GM23248 (cell line): Measurements from ENCODE around the gene RAD21L1. TPM values are rescaled to one million over a fixed set of nuclear protein-coding genes. Genes with fewer than 3 reads are reported as not detected.
A peak's percentile ranks its signal among the peaks of the same experiment; 100 is the strongest.

Experiments used
- DNase-seq: peaks from one replicate; pipeline ENCODE4 v3.0.0-alpha.2; 2015
- H2AFZ ChIP-seq: fragments of 200-600 bp; sonication (generic); 2 replicates; pipeline ENCODE4 v1.6.1; 2016; ENCODE audit warnings: antibody characterized with exemption
- H3F3A ChIP-seq: fragments of 200-600 bp; sonication (generic); 2 replicates; pipeline ENCODE4 v1.6.1; 2016; ENCODE audit warnings: mild to moderate bottlenecking, antibody characterized with exemption, mixed run types; ENCODE audit not compliant: insufficient read depth
- H3K27ac ChIP-seq: fragments of 200-600 bp; sonication (generic); 2 replicates; pipeline ENCODE4 v1.5.1; 2016; ENCODE audit warnings: mild to moderate bottlenecking
- H3K27me3 ChIP-seq: fragments of 200-600 bp; sonication (generic); replicated peaks from 2 replicates; pipeline ENCODE4 v1.6.1; 2016; ENCODE audit warnings: mild to moderate bottlenecking; ENCODE audit not compliant: insufficient read depth
- H3K36me3 ChIP-seq: fragments of 200-600 bp; sonication (generic); 2 replicates; pipeline ENCODE4 v1.6.1; 2016; ENCODE audit warnings: low read depth, mild to moderate bottlenecking
- H3K4me1 ChIP-seq: fragments of 200-600 bp; sonication (generic); 2 replicates; pipeline ENCODE4 v1.6.1; 2016; ENCODE audit warnings: mild to moderate bottlenecking; ENCODE audit not compliant: insufficient read depth
- H3K4me2 ChIP-seq: fragments of 200-600 bp; sonication (generic); one replicate; pipeline ENCODE4 v1.6.1; 2016; ENCODE audit warnings: mild to moderate bottlenecking; ENCODE audit not compliant: unreplicated experiment
- H3K4me3 ChIP-seq: fragments of 200-600 bp; sonication (generic); 2 replicates; pipeline ENCODE4 v1.5.1; 2016; ENCODE audit warnings: mild to moderate bottlenecking
- H3K79me2 ChIP-seq: fragments of 200-600 bp; sonication (generic); 2 replicates; pipeline ENCODE4 v1.6.1; 2016; ENCODE audit warnings: mild to moderate bottlenecking; ENCODE audit not compliant: insufficient read depth
- H3K9ac ChIP-seq: fragments of 200-600 bp; sonication (generic); 2 replicates; pipeline ENCODE4 v1.6.1; 2016; ENCODE audit warnings: mild to moderate bottlenecking
- H3K9me2 ChIP-seq: fragments of 200-600 bp; sonication (generic); 2 replicates; pipeline ENCODE4 v1.6.1; 2016; ENCODE audit warnings: mixed run types, mild to moderate bottlenecking, moderate library complexity; ENCODE audit not compliant: insufficient read depth
- H3K9me3 ChIP-seq: fragments of 200-600 bp; sonication (generic); one replicate; pipeline ENCODE4 v1.6.1; 2017; ENCODE audit warnings: low read depth
- H4K20me1 ChIP-seq: fragments of 200-600 bp; sonication (generic); 2 replicates; pipeline ENCODE4 v1.6.0; 2016; ENCODE audit not compliant: insufficient read depth
- EZH2 ChIP-seq: fragments of 200-600 bp; sonication (generic); IDR thresholded peaks from 2 replicates; pipeline ENCODE4 v1.6.1; 2018; ENCODE audit warnings: antibody characterized with exemption, mild to moderate bottlenecking; ENCODE audit not compliant: insufficient read depth, poor library complexity, severe bottlenecking
- EZH2phosphoT487 ChIP-seq: fragments of 200-600 bp; sonication (generic); IDR thresholded peaks from 2 replicates; pipeline ENCODE4 v1.6.1; 2018; ENCODE audit warnings: antibody characterized with exemption, moderate library complexity, mild to moderate bottlenecking, low read depth; ENCODE audit not compliant: insufficient read depth
- WGBS, 2 experiments: methylation state at CpG; one replicate each; pipeline ENCODE4 v1.1.6; 2015 to 2017; ENCODE audit warnings: low lambda C conversion rate in 2 of 2, low coverage in 1 of 2; ENCODE audit errors: missing lambda C conversion rate in 2 of 2; 5-methylcytosine and 5-hydroxymethylcytosine counted together
- in situ Hi-C: fragments of 300-500 bp; cut with MboI; formaldehyde crosslinking; loops from 2 replicates; pipeline ENCODE4 v1.15.0; 2020
- polyA plus RNA-seq: library from polyadenylated mRNA; unstranded; fragments of >200 nt; fragmentation: Nextera tagmentation; extraction: Ambion mirVana; gene quantifications from 2 replicates; pipeline ENCODE4 v1.2.1, GENCODE V29; 2016
- total RNA-seq: library from RNA; depleted of rRNA; stranded (reverse); fragments of >200 nt; shearing (Covaris generic); gene quantifications from 2 replicates; pipeline ENCODE4 v1.2.3, GENCODE V29; 2014

RAD21L1 gene
- total and polyA plus RNA-seq, 2 experiments from 2014 or later, result 0.16 TPM; not detected in 1

- H3K27ac ChIP-seq, result no peak overlapping the region
- H2AFZ ChIP-seq, result no peak overlapping the region
- TF ChIP-seq EZH2phosphoT487 (no peak), EZH2 (no peak)
- WGBS, 2 experiments, result 90 to 96% methylated on average over 9 of the region's 9 CpGs
- no peaks in the 10 kb centered on the region for H3K79me2 ChIP-seq
- in situ Hi-C loops, result no loop called here
- H3K36me3 ChIP-seq, result no peaks in the 10 kb centered on the region; the same call in 1 of the 2 replicates
- H3K9me3 ChIP-seq, result no peaks in the 10 kb centered on the region
- peaks cover 7% of the 10 kb centered on the region; the same call in 1 of the 2 replicates for H3K4me1 ChIP-seq
- H3K4me3 ChIP-seq, result no peak overlapping the region
- H3K4me2 ChIP-seq, result no peak overlapping the region
- H3K9ac ChIP-seq, result no peak overlapping the region
- H3K9me2 ChIP-seq, result no peaks in the 10 kb centered on the region
- H4K20me1 ChIP-seq, result no peaks in the 10 kb centered on the region
- H3F3A ChIP-seq, result no peaks in the 10 kb centered on the region
- no peaks in the 10 kb centered on the region for H3K27me3 ChIP-seq
- DNase-seq, result no peak
Observed at GRCh38 chr20:1299522-1299921, 73.7 kb downstream of the RAD21L1 start.

DNA sequence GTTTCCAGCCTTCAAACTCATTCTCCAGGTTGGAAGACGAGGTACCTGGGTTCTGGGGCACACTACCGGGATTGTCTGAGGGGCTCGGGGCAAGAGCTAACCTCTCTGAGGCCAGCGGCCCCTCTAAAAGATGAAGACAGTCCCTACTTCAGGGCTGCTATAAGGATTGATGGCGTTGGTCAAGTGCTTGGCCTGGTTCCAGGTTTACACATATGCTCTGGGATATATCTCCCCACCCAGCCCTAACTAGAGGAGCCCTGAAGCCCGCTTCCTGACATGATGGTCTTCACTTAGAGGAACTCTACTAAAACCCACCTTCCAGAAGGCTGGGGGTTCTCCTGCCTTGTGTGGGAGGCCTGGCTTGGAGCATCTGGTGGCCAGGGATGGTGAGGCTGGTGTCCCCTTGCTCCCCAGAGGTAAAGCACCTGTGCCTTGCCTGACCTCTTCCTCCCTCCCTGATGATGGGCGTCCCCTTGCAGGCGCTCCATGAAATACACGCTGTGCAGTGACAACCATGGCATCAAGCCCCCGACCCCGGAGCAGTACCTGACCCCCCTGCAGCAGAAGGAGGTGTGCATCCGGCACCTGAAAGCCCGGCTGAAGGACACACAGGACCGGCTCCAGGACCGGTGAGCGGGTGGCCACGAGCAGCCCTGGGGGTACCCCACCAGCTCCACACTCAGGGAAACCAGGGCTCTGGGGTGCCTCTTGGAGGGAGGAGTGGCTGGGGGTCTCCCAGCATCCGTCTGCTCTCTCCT lies 74.4 kb downstream of the RAD21L1 start:
- no peaks in the 10 kb centered on the region for H3K9me2 ChIP-seq
- no peaks in the 10 kb centered on the region for H3K79me2 ChIP-seq
- no peak for DNase-seq
- in situ Hi-C loops, result no loop called here
- no peak for TF ChIP-seq EZH2phosphoT487
- no peak for TF ChIP-seq EZH2
- no peaks in the 10 kb centered on the region for H4K20me1 ChIP-seq
- H3K27ac ChIP-seq, result no peak overlapping the region
- H3K4me2 ChIP-seq, result no peak overlapping the region
- H3K27me3 ChIP-seq, result no peaks in the 10 kb centered on the region
- H2AFZ ChIP-seq, result 0 out of 2 replicates have a peak overlapping the region, but pooled peaks have one; percentile 39
- WGBS, 2 experiments, result 94 to 97% methylated on average over 15 to 18 of the region's 18 CpGs
- peaks cover 7% of the 10 kb centered on the region; the same call in 1 of the 2 replicates for H3K4me1 ChIP-seq
- no peak overlapping the region for H3K9ac ChIP-seq
- no peaks in the 10 kb centered on the region for H3K9me3 ChIP-seq
- H3K4me3 ChIP-seq, result no peak overlapping the region
- H3K36me3 ChIP-seq, result no peaks in the 10 kb centered on the region; the same call in 1 of the 2 replicates
- H3F3A ChIP-seq, result no peaks in the 10 kb centered on the region

DNA sequence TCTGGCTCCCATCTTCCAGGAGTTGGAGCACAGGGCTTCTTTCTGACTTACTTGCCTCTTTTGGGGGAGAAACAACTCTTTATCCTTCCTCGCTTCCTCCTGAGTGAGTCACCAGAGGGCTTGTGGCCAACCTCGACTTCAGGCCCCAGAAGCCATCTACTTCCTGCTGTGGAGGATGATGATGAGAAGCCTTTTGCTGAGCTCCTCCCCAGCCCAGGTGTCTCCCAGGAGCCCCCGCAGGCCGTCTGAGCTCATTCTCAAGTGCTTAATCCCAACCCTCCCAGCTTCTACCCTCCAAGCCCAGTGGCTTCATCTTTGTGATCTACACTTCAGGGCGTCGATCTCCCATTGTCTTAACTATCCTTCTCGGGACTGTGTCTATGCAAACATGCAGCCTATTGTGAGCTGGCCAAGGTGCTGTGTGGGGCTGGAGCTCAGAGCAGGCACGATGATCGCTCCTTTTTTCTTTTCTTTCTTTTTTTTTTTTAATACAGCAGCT lies 75.2 kb downstream of the RAD21L1 start:
- WGBS, 2 experiments, result 67 to 68% methylated on average over 9 of the region's 9 CpGs
- no peaks in the 10 kb centered on the region for H3K9me3 ChIP-seq
- no peak overlapping the region for H3K4me2 ChIP-seq
- H3K27ac ChIP-seq, result no peak overlapping the region
- H3K9ac ChIP-seq, result no peak overlapping the region
- no peaks in the 10 kb centered on the region for H3K9me2 ChIP-seq
- no peaks in the 10 kb centered on the region for H3K79me2 ChIP-seq
- 0 out of 2 replicates have a peak overlapping the region, but pooled peaks have one; percentile 39 for H2AFZ ChIP-seq
- H3K27me3 ChIP-seq, result no peaks in the 10 kb centered on the region
- no peak overlapping the region for H3K4me3 ChIP-seq
- peak; percentile 68 for DNase-seq
- peaks cover 7% of the 10 kb centered on the region; the same call in 1 of the 2 replicates for H3K4me1 ChIP-seq
- in situ Hi-C loops, result no loop called here
- H4K20me1 ChIP-seq, result no peaks in the 10 kb centered on the region
- TF ChIP-seq EZH2phosphoT487 (no peak), EZH2 (no peak)
- H3K36me3 ChIP-seq, result no peaks in the 10 kb centered on the region; the same call in 1 of the 2 replicates
- H3F3A ChIP-seq, result no peaks in the 10 kb centered on the region

GRCh38 chr20:1302685-1303541 lies 77.1 kb downstream of the RAD21L1 start:
- H3K4me3 ChIP-seq, result no peak overlapping the region
- no peak overlapping the region for H3K9ac ChIP-seq
- no peaks in the 10 kb centered on the region for H3F3A ChIP-seq
- no peaks in the 10 kb centered on the region for H3K27me3 ChIP-seq
- no peaks in the 10 kb centered on the region for H3K9me2 ChIP-seq
- H3K9me3 ChIP-seq, result no peaks in the 10 kb centered on the region
- H3K4me1 ChIP-seq, result peaks cover 7% of the 10 kb centered on the region; the same call in 1 of the 2 replicates
- H3K36me3 ChIP-seq, result no peaks in the 10 kb centered on the region
- no peak overlapping the region for H3K4me2 ChIP-seq
- TF ChIP-seq EZH2phosphoT487, result no peak
- TF ChIP-seq EZH2, result no peak
- no peaks in the 10 kb centered on the region for H3K79me2 ChIP-seq
- H2AFZ ChIP-seq, result no peak overlapping the region
- DNase-seq, result no peak
- H3K27ac ChIP-seq, result no peak overlapping the region
- in situ Hi-C loops, result no loop called here
- no peaks in the 10 kb centered on the region for H4K20me1 ChIP-seq
- WGBS, 2 experiments, result 90 to 91% methylated on average over 12 of the region's 12 CpGs
